Stimulated activated naive CD8-positive, alpha-beta T cell treated with anti-CD3 and anti-CD28 coated beads, Interleukin-15, Interleukin-2, amounts not matched to agents 100 ng/mL and 50 ng/mL, for 24 hours (primary cell): ENCODE results near the gene PDGFRB.

ENCODE experiments used
- H3K27ac Mint-ChIP-seq: one replicate; pipeline ENCODE4 v1.8.0; 2021; ENCODE audit warnings: mild to moderate bottlenecking, mixed read lengths
- H3K27me3 Mint-ChIP-seq: one replicate; pipeline ENCODE4 v1.8.0; 2021; ENCODE audit warnings: mixed read lengths
- H3K36me3 Mint-ChIP-seq: one replicate; pipeline ENCODE4 v1.8.0; 2021; ENCODE audit warnings: low read depth, mixed read lengths
- H3K4me1 Mint-ChIP-seq: one replicate; pipeline ENCODE4 v1.8.0; 2021; ENCODE audit warnings: low read depth, mixed read lengths
- H3K4me3 Mint-ChIP-seq: one replicate; pipeline ENCODE4 v1.8.0; 2021; ENCODE audit warnings: mild to moderate bottlenecking, mixed read lengths
- H3K9me3 Mint-ChIP-seq: one replicate; pipeline ENCODE4 v1.8.0; 2021; ENCODE audit warnings: mixed read lengths

PDGFRB gene

DNA sequence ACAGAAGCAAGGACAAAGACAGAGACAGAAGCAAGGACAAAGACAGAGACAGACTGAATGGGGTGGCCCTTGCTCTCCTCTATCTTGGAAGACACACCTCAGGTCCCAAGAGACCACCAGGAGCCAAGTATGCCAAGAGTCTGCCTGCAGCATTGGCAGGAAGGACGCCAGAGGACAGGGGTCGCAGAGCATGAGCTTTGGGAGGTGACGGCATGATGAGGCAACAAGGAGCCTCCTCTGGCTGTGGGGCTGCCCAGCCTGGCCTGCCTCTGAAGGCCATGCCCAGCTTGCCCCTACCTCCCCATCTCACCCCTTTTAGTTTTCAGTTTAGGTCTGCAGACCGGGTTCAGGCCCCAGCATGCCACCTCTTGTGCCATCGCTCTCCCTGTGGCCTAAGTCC is 17.6 kb downstream of the PDGFRB start:
- Mint-ChIP-seq H3K27ac (no peak overlapping the region), H3K9me3 (no peaks in the 10 kb centered on the region), H3K4me3 (no peak overlapping the region), H3K4me1 (no peaks in the 10 kb centered on the region), H3K36me3 (no peaks in the 10 kb centered on the region), H3K27me3 (no peaks in the 10 kb centered on the region)

DNA sequence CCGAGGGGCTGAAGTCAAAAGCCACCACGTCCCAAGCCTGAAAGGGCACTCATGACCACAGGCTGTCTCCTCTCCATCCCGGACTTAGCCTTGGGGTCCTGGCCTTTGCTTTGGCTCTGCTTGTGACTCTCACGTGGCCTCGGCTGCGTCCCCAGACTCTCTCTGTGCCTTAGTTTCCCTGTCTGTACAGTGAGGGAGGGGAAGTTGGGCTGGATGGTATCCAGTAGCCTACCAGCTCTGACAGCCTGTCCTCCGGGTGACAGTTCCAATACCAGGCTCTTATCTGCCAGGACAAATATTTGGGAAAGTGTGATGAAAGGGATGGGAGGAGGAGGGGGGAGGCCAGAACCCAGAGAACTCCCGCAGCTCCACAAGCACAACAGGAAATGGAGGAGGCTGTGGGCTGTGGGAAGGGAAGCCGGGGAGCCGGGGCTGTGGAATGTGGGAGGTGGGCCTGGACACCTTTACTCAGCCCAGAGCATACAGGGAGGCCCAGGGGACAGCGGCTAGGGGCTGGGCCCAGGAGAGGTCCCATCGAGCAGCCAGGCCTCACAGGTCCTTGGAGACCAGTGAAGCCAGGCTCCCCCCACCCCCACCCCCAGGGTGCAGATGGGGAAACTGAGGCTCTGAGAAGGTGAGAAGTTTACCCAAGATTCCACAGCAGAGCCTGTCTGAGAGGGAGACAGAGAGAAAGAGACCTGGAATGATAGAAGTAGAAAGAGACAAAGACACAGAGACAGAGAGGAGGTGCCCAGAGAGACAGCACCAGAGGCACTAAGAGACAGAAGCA is 18.3 kb downstream of the PDGFRB start:
- Mint-ChIP-seq H3K36me3 (no peaks in the 10 kb centered on the region), H3K4me1 (no peaks in the 10 kb centered on the region), H3K27ac (no peak overlapping the region), H3K9me3 (no peaks in the 10 kb centered on the region), H3K4me3 (no peak overlapping the region), H3K27me3 (no peaks in the 10 kb centered on the region)

DNA sequence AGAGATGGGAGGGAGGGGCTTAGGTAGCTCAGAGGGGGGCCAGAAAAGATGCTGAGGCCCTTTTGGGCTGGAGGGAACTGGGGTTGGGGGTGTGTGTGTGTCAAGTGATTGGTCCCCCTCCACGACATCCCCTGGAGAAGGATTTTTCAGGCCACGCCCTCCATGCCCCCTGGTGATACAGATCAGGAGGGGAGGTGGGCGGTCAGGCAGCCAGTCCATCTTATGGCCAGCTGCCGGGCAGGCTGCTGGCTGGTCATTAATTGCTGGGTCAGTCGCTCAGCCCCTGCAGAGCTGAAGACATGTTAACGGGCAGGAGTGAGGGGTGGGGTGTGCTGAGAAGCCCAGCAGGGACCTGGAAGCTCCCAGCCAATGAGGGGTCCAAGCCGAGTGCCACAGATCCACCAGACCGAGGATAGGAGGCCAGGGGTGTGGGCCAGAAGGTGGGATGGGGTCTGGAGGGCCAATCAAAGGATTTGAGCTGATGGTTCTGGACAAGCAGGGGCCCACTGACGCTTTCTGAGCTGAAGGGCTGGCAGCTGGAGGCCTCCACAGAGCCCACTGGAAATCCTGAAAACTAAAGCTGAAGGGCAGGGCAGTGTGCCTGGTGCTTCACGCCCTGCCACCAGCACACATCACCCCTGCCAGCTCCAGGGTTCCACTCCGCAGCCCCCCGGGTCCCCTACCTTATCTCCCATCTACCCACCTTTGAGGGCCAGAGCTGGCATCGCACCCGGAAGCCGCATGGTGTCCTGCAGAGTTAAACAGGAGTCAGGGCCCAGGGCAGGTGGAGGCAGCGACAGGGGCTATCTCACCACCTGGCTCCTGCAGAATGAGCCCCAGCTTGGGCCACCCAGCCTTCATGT is 19.1 kb downstream of the PDGFRB start:
- Mint-ChIP-seq H3K4me3 (no peak overlapping the region), H3K27ac (no peak overlapping the region), H3K9me3 (no peaks in the 10 kb centered on the region), H3K27me3 (no peaks in the 10 kb centered on the region), H3K36me3 (no peaks in the 10 kb centered on the region), H3K4me1 (no peaks in the 10 kb centered on the region)

DNA sequence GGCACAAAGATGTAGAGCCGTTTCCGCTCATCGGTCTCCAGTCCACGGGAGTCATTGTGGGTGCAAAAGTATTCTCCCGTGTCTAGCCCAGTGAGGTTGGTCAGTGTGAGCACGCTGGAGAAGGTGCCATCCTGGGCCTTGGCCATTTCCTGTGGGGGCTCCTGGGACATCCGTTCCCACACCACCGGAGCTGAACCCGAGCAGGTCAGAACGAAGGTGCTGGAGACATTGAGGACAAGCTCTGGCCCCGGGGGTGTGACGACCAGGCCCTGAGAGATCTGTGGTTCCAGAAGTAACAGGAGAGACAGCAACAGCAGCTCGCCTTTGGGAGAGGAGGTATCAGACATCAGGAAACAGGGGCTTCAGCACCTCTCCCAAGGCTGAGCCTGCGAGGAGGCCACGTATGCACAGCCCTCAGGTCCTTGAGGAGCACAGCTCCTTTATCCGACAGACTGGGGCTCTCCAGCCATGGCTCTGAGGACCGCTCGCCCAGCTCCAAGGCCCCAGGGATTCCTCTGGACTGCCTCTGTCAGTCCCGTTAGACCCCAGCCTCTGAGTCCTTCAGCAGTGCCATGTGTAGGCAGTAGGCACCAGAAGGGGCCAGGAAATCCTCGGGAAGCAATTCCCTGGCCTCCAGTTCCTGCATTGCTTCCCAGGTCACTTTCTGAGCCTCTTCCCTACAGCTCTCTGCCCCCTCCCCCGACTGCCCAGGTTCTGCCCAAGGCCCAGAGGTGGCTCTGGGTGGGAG is 19.9 kb downstream of the PDGFRB start:
- Mint-ChIP-seq H3K27ac (no peak overlapping the region), H3K27me3 (no peaks in the 10 kb centered on the region), H3K9me3 (no peaks in the 10 kb centered on the region), H3K4me1 (no peaks in the 10 kb centered on the region), H3K36me3 (no peaks in the 10 kb centered on the region), H3K4me3 (no peak overlapping the region)

DNA sequence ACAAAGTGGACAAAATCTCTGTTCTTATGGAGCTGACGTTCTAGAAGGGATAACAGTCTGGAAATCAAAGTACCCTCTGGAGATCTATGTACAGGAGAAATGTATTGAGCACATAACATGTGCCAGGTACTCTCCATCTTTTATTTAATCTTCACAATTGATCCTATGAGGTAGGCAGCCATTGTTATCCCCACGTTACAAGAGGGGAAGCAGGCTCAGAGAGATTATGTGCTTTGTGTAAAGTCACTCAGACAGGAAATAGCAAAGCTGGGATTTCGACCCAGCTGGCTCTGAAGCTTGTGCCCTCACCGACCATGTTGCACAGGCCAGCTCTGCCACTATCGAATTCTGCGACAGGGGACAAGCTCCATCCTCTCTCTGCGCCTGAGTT is 21.5 kb downstream of the PDGFRB start:
- Mint-ChIP-seq H3K4me1 (no peaks in the 10 kb centered on the region), H3K36me3 (no peaks in the 10 kb centered on the region), H3K9me3 (no peaks in the 10 kb centered on the region), H3K4me3 (no peak overlapping the region), H3K27ac (no peak overlapping the region), H3K27me3 (no peaks in the 10 kb centered on the region)

DNA sequence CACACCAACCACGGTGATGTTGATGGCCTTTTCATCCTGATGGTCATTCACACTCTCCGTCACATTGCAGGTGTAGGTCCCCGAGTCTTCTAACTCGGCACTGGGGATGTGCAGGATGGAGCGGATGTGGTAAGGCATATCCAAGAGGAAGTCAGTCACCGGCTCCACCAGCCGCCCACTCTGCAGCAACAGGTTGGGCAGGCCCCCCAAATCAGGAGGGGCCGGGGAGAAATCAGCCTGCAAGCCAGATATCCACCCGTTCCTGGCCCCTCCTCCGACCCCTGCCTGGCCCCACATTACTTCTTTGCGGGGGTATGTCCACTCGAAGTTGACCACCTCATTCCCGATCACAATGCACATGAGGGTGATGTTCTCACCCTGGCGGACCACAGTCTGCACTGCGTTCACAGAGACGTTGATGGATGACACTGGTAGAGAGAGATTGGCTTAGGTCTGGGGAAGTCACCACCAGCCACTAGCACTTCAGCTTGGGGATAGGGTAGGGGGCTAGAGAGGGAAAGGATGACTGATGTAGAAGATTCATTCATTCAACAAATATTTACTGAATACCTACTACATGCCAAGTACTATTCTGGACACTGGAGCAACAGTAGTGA is 22.0 kb downstream of the PDGFRB start:
- Mint-ChIP-seq H3K36me3 (no peaks in the 10 kb centered on the region), H3K9me3 (no peaks in the 10 kb centered on the region), H3K27ac (no peak overlapping the region), H3K27me3 (no peaks in the 10 kb centered on the region), H3K4me1 (no peaks in the 10 kb centered on the region), H3K4me3 (no peak overlapping the region)

DNA sequence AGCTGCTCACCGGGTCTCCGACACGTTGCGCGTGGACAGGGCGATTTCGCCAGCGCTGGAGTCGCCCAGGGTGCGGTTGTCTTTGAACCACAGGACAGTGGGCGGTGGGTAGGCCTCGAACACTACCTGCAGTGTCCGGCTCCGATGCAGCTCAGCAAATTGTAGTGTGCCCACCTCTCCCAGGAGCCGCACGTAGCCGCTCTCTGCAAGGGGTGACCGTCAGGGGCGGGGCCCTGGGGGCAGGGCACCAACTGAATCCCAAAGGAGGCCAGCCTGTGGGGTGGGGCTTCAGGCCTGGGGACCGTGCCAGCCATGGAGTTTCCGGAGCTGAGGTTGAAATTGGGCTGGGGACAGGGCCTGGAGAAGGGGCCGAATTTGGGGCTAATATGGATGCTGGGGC is 22.9 kb downstream of the PDGFRB start:
- Mint-ChIP-seq H3K9me3 (no peaks in the 10 kb centered on the region), H3K36me3 (no peaks in the 10 kb centered on the region), H3K27ac (no peak overlapping the region), H3K27me3 (no peaks in the 10 kb centered on the region), H3K4me1 (no peaks in the 10 kb centered on the region), H3K4me3 (no peak overlapping the region)

DNA sequence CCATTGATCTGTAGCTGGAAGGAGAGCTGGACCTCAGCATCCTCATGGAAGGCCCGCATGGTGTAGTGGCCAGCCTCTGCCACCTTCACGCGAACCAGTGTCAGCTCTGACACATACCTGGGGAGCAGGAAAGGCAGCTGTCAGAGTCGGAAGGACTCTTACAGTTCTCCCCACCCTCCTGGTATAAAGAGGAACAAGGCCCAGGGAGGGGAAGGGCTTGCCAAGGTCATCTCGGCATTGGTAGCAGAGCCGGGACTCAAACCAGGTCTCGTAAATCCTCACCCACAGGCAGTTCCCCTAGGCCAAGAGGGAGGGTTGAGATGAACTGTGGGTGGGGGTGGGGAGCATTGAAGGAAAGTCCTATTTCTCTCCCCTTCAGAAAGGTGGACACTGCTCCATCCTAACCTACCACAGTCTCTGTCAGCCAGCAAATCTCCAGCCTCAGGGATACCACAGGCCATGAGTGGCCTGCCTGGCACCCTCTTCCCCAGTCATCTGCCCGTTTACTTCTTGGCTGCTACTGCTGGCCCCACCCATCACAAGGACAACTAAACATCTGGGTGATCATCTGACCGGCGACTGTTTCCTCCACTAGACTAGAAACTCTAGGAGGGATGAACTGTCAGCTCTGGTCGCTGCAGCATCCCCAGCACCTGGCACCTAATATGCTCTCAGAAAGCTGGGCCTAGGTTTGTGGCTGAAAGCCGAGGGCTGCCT is 23.5 kb downstream of the PDGFRB start:
- Mint-ChIP-seq H3K9me3 (no peaks in the 10 kb centered on the region), H3K4me3 (no peak overlapping the region), H3K27me3 (no peaks in the 10 kb centered on the region), H3K36me3 (no peaks in the 10 kb centered on the region), H3K27ac (peak overlapping the region; percentile 56), H3K4me1 (no peaks in the 10 kb centered on the region)

DNA sequence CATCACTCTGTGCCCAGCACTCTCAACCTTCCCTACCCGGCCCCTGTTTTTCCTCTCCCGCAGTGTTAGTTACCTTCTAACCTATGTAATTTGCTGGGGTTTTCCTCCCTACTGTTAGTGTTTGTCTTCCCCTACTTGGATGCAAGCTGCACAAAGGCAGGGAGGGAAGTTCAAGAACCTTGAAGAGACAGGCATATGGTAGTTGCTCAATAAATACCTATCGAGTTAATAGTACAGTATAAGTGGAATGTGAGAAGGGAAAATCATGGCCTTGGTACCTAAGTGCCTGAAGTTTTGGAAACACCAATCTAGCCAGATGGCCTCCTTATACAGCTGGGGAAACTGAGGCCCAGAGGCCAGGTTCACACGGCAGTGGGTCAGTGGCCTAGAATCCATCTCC is 24.2 kb downstream of the PDGFRB start:
- Mint-ChIP-seq H3K4me1 (no peaks in the 10 kb centered on the region), H3K4me3 (no peak overlapping the region), H3K36me3 (no peaks in the 10 kb centered on the region), H3K27ac (no peak overlapping the region), H3K27me3 (no peaks in the 10 kb centered on the region), H3K9me3 (no peaks in the 10 kb centered on the region)

DNA sequence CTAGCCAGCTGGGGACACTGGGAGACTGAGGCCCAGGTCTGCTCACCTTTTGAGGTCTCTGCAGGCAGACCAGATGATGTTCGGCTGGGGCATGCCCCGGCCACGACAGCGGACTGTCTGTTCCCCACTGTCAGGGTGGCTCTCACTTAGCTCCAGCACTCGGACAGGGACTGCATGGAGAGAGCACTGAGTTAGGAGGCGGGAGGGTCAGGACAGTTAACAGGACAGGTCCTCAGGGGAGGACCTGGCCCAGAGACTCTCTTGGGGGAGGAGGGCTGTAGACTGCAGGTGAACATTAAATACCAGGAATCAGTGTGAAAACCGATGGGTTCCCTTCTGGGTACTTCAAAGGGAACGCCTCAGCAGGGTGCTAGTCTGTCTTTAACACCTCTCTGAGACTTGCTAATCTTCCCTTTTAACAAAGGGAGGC is 25.1 kb downstream of the PDGFRB start:
- no peaks in the 10 kb centered on the region for H3K9me3 Mint-ChIP-seq
- H3K27ac Mint-ChIP-seq = no peak overlapping the region
- no peaks in the 10 kb centered on the region for H3K4me1 Mint-ChIP-seq

DNA sequence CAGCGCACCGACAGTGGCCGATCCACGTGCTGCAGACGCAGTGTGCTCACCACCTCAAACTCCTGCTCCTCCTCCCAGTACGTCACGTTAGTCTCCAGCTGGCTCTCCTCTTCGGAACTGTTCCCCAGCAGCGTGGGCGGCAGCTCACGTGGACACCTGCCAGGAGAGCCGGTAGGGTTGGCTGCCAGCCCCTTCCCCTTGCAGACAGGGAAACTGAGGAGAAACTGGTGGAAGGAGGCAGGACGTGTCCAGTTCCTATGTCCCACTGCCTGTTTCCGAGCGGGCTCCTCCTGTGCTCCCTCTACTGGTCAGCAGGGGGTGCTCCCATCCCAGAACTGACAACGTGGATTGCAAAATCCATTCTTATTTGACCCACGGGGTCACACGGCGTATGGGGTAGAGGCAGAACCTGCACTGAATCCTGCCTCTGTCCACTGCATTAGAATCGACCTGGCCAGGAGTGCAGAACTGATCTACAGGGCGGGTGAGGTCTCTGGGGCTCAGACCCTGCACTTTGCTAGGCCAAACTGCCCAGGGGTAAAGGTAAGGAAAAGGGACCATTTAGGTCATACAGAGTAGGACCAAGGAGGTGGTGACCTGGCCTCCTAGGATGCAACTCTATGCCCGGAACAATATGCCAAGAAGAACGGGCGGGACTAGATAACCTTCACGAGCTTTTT is 25.7 kb downstream of the PDGFRB start:
- Mint-ChIP-seq H3K4me3 (no peak overlapping the region), H3K9me3 (no peaks in the 10 kb centered on the region), H3K27me3 (no peaks in the 10 kb centered on the region), H3K27ac (no peak overlapping the region), H3K36me3 (no peaks in the 10 kb centered on the region), H3K4me1 (no peaks in the 10 kb centered on the region)

More for the DNA sequence above, 25.1 kb downstream of the PDGFRB start:
- Mint-ChIP-seq H3K4me3 (no peak overlapping the region), H3K27me3 (no peaks in the 10 kb centered on the region), H3K36me3 (no peaks in the 10 kb centered on the region)

DNA sequence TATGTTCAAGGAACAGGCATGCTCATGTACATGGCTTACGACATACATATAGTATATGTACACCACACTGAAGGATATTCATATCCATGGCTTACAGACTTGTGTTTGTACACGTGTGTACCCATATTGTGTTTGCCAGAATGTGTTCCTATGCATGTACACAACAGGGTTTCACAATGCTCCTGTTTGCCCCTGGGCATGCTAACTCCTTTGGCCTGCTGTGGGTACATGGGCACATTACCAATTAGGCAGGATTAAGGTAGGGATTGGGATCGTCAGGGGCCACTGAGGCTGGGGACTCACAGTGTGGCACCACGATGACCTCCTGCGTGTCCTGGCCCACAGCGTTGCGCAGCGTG is 26.2 kb downstream of the PDGFRB start:
- no peaks in the 10 kb centered on the region for H3K9me3 Mint-ChIP-seq
- H3K27ac Mint-ChIP-seq = no peak overlapping the region
- H3K4me1 Mint-ChIP-seq = no peaks in the 10 kb centered on the region
- H3K4me3 Mint-ChIP-seq = no peak overlapping the region
- no peaks in the 10 kb centered on the region for H3K27me3 Mint-ChIP-seq
- no peaks in the 10 kb centered on the region for H3K36me3 Mint-ChIP-seq

DNA sequence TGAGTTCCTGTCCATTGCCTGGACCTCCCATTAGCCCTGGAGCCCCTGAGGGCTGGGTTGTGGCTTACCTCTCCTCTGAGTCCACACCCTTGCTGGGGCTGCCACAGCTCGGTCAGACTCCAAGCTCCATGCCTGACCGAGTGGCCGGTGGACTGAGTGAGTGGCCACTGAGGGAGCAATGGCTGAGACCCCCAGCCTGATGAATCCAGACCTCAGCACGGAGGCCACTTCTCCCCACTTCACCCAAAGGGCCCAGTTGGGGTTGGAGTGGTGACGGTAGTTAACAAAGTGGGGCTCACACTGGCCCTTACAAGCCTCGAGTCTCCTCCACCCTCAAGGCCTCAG is 28.8 kb downstream of the PDGFRB start:
- Mint-ChIP-seq H3K9me3 (no peaks in the 10 kb centered on the region), H3K4me1 (no peaks in the 10 kb centered on the region), H3K27ac (no peak overlapping the region), H3K27me3 (no peaks in the 10 kb centered on the region), H3K36me3 (no peaks in the 10 kb centered on the region), H3K4me3 (no peak overlapping the region)
